ENCODE results near the gene KLF17.
"Not testable (repeated sequence)": the region's sequence is repeated elsewhere in the genome, so short reads cannot be mapped to it uniquely, and the experiment has no call there.

The KLF17 gene

GRCh38 chr1:44108971-44109370 lies 9.7 kb upstream of the KLF17 start:
- no peak for DNase-seq (ENCODE audit: low spot score)

- DNase-seq (ENCODE audit: low spot score) = no peak
Observed at GRCh38 chr1:44110916-44111315, 7.7 kb upstream of the KLF17 start.

- no peak for DNase-seq (ENCODE audit: low spot score)
Observed at GRCh38 chr1:44111861-44112260, 6.8 kb upstream of the KLF17 start.

GRCh38 chr1:44112486-44112885 lies 6.1 kb upstream of the KLF17 start:
- no peak for DNase-seq (ENCODE audit: low spot score)

GRCh38 chr1:44113095-44113609 lies 5.5 kb upstream of the KLF17 start:
- no peak for DNase-seq (ENCODE audit: low spot score)

GRCh38 chr1:44114098-44114497 lies 4.5 kb upstream of the KLF17 start:
- DNase-seq (ENCODE audit: low spot score) = no peak

GRCh38 chr1:44117272-44117671 lies 1.3 kb upstream of the KLF17 start:
- not testable (repeated sequence) for DNase-seq (ENCODE audit: low spot score)

- DNase-seq (ENCODE audit: low spot score) = no peak
Observed at GRCh38 chr1:44119525-44119924, 904 bp downstream of the KLF17 start.

- no peak for DNase-seq (ENCODE audit: low spot score)
Observed at GRCh38 chr1:44120398-44120949, 1.9 kb downstream of the KLF17 start.

- no peak for DNase-seq (ENCODE audit: low spot score)
Observed at GRCh38 chr1:44129616-44130500, 11.2 kb downstream of the KLF17 start.

- no peak for DNase-seq (ENCODE audit: low spot score)
Observed at GRCh38 chr1:44131411-44131810, 12.8 kb downstream of the KLF17 start.

GRCh38 chr1:44134071-44134920 lies 15.7 kb downstream of the KLF17 start:
- DNase-seq (ENCODE audit: low spot score) = no peak

- DNase-seq (ENCODE audit: low spot score) = no peak
Observed at GRCh38 chr1:44135886-44136285, 17.3 kb downstream of the KLF17 start.

GRCh38 chr1:44138239-44138638 lies 19.6 kb downstream of the KLF17 start:
- DNase-seq (ENCODE audit: low spot score) = no peak

GRCh38 chr1:44139565-44139964 lies 20.9 kb downstream of the KLF17 start:
- not testable (repeated sequence) for DNase-seq (ENCODE audit: low spot score)

GRCh38 chr1:44141531-44141930 lies 22.9 kb downstream of the KLF17 start, which contains the start of gene KLF18:
Gene KLF18 (minus strand): TSS chr1:44141631. CDS start chr1:44141631, 0 bp downstream.
- DNase-seq (ENCODE audit: low spot score) = no peak

- DNase-seq (ENCODE audit: low spot score) = no peak
Observed at GRCh38 chr1:44144962-44145756, 26.5 kb downstream of the KLF17 start.

GRCh38 chr1:44146536-44147361 lies 28.1 kb downstream of the KLF17 start:
- DNase-seq (ENCODE audit: low spot score) = no peak

- DNase-seq (ENCODE audit: low spot score) = no peak
Observed at GRCh38 chr1:44147582-44147981, 29.0 kb downstream of the KLF17 start.

- DNase-seq (ENCODE audit: low spot score) = no peak
Observed at GRCh38 chr1:44151332-44151731, 32.7 kb downstream of the KLF17 start.

- DNase-seq (ENCODE audit: low spot score) = no peak
Observed at GRCh38 chr1:44151808-44152207, 33.2 kb downstream of the KLF17 start.

Measured in AG20443 (cell line).